HEK293T (cell line): ENCODE data around the gene POLN.

ENCODE experiments used
- CTCF ChIA-PET: fragments of 350-600 bp; formaldehyde crosslinking; extraction: SDS; loops from one replicate; lab custom pipeline; 2021; ENCODE audit warnings: antibody characterized with exemption, inconsistent platforms; lab: Yijun Ruan, JAX
- POLR2A ChIA-PET: fragments of 350-600 bp; formaldehyde crosslinking; extraction: SDS; loops from one replicate; lab custom pipeline; 2020; ENCODE audit warnings: antibody characterized with exemption, inconsistent platforms; lab: Yijun Ruan, JAX
- DNase-seq: peaks from one replicate; pipeline ENCODE4 v3.0.0; 2012; ENCODE audit warnings: mixed read lengths; ENCODE audit errors: extremely low spot score
- ARNT ChIP-seq: fragments of 450-650 bp; IDR thresholded peaks from 2 replicates; pipeline ENCODE4 v1.6.1; 2017; ENCODE audit warnings: mild to moderate bottlenecking
- BHLHE40 ChIP-seq: fragments of 450-650 bp; IDR thresholded peaks from 2 replicates; pipeline ENCODE4 v1.6.1; 2016; ENCODE audit warnings: mild to moderate bottlenecking, moderate library complexity, borderline replicate concordance
- CTBP1 ChIP-seq: fragments of 450-650 bp; IDR thresholded peaks from 2 replicates; pipeline ENCODE4 v1.6.1; 2016; ENCODE audit warnings: borderline replicate concordance
- ELF4 ChIP-seq: fragments of 450-650 bp; IDR thresholded peaks from 2 replicates; pipeline ENCODE4 v1.6.1; 2017; ENCODE audit warnings: antibody characterized with exemption
- FOXA1 ChIP-seq: fragments of 450-650 bp; IDR thresholded peaks from 2 replicates; pipeline ENCODE4 v1.6.1; 2016; ENCODE audit warnings: mild to moderate bottlenecking
- FOXK2 ChIP-seq: fragments of 450-650 bp; IDR thresholded peaks from 2 replicates; pipeline ENCODE4 v1.6.1; 2016; ENCODE audit warnings: mild to moderate bottlenecking
- FOXM1 ChIP-seq: fragments of 450-650 bp; IDR thresholded peaks from 2 replicates; pipeline ENCODE4 v1.6.1; 2017; ENCODE audit warnings: mild to moderate bottlenecking, borderline replicate concordance
- HDGF ChIP-seq: fragments of 450-650 bp; IDR thresholded peaks from 2 replicates; pipeline ENCODE4 v1.6.1; 2017; ENCODE audit warnings: antibody characterized with exemption, borderline replicate concordance
- L3MBTL2 ChIP-seq: fragments of 450-650 bp; conservative IDR thresholded peaks from 2 replicates; pipeline ENCODE4 v1.6.1; 2016; ENCODE audit warnings: mild to moderate bottlenecking
- LEF1 ChIP-seq: fragments of 450-650 bp; IDR thresholded peaks from 2 replicates; pipeline ENCODE4 v1.6.1; 2017; ENCODE audit warnings: mild to moderate bottlenecking, borderline replicate concordance
- NFRKB ChIP-seq: fragments of 450-650 bp; IDR thresholded peaks from 2 replicates; pipeline ENCODE4 v1.6.1; 2016; ENCODE audit warnings: mild to moderate bottlenecking, moderate library complexity
- PKNOX1 ChIP-seq: fragments of 450-650 bp; IDR thresholded peaks from 2 replicates; pipeline ENCODE4 v1.6.1; 2016
- SP1 ChIP-seq: fragments of 450-650 bp; IDR thresholded peaks from 2 replicates; pipeline ENCODE4 v1.6.1; 2017
- SUZ12 ChIP-seq: fragments of 450-650 bp; IDR thresholded peaks from 2 replicates; pipeline ENCODE4 v1.6.1; 2016; ENCODE audit warnings: mild to moderate bottlenecking
- TARDBP ChIP-seq: fragments of 450-650 bp; IDR thresholded peaks from 2 replicates; pipeline ENCODE4 v1.6.1; 2016
- ZNF384 ChIP-seq: fragments of 450-650 bp; IDR thresholded peaks from 2 replicates; pipeline ENCODE4 v1.6.1; 2016

Gene POLN

GRCh38 chr4:2269206-2269531, 27.2 kb upstream of the POLN start:
- no peak for DNase-seq
- TF ChIP-seq NFRKB: no peak
- no peak for TF ChIP-seq PKNOX1
- no peak for TF ChIP-seq TARDBP
- no peak for TF ChIP-seq HDGF
- TF ChIP-seq BHLHE40: no peak
- no peak for TF ChIP-seq FOXM1
- no peak for TF ChIP-seq FOXA1
- TF ChIP-seq SP1: no peak
- no peak for TF ChIP-seq ELF4
- TF ChIP-seq SUZ12: no peak
- no peak for TF ChIP-seq FOXK2
- TF ChIP-seq ZNF384: no peak
- TF ChIP-seq CTBP1: no peak
- TF ChIP-seq L3MBTL2: no peak
- TF ChIP-seq LEF1: no peak
- TF ChIP-seq ARNT: no peak
- ChIA-PET POLR2A (no interaction called here), CTCF (no interaction called here)

DNA sequence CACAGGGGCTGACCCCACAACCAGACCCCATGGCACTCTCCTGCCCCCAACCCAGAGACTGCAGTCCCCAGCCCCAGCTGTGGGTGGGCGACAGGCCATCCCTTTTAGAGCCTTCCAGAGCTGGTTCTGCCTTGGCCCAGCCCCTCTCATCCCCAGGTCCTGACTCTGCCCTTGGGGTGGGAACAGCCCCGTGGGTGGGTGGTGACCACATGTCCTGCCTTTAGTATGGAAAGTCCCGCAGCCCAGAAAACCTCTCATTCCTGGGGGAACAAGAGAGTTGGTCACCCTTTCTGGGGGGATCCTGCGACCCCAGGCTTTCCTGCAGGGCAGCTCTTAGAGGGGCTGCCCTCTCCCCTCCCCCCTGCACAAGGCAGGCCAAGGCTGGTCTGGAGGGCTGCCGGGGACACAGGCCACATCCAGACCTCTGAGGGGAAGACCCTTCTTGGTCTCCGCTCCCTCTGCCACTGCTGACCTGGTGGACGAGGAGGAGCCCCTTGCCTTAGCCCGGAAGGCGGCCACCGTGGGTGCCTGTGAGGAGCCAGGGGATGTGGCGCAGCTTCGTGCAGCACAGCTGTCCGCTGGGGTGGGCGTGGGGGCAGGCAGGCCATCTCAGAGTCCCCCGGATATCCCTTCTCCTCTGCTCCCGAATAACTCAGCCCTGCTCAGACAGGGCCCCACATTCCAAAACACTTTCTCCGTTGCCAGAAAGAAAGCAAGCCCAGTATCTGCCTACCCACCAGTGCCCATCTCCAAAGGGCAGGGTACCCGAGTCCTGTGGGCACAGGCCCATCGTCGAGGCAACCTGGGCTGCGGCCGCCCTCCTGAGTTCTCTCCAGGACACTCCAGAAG, 26.7 kb upstream of the POLN start:
- no peak for DNase-seq
- CTCF ChIA-PET: interaction anchor here (0.6 kb wide), 1 partner anchor 90 kb away, joined by 3 read pairs; no protein-coding TSS in a partner anchor

DNA sequence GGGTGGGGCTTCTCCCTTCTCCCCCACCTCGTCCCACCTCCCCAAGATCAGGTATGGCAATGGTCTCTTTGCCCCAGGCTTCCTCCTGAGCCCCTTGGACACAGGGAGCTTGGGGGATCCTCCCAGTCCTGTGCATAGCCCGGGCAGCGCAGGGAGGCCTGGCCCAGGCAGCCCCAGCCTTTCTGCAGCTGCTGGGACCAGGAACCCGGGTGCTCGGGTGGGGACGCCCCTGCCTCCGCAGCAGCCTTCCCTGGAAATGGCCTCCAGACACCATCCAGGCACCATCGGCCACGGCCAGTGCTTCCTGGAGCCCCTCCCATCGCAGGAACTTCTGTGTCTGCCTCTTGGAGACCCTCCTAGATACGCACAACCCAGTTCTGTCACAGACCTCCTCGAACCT, 25.9 kb upstream of the POLN start:
- CTCF ChIA-PET: interaction anchor here (0.6 kb wide), 1 partner anchor 89 kb away, joined by 3 read pairs; no protein-coding TSS in a partner anchor
- TF ChIP-seq FOXK2 (no peak), L3MBTL2 (no peak), FOXM1 (no peak), ELF4 (no peak), SP1 (no peak), TARDBP (no peak), ZNF384 (no peak), LEF1 (no peak), NFRKB (no peak)
- POLR2A ChIA-PET: no interaction called here
- DNase-seq: no peak

More for the DNA sequence above, 26.7 kb upstream of the POLN start:
- POLR2A ChIA-PET: no interaction called here
- no peak for TF ChIP-seq TARDBP
- no peak for TF ChIP-seq PKNOX1
- no peak for TF ChIP-seq ELF4
- TF ChIP-seq SUZ12: no peak
- no peak for TF ChIP-seq L3MBTL2
- no peak for TF ChIP-seq LEF1
- no peak for TF ChIP-seq SP1
- no peak for TF ChIP-seq FOXM1
- TF ChIP-seq HDGF: no peak
- no peak for TF ChIP-seq FOXK2
- TF ChIP-seq FOXA1: no peak
- no peak for TF ChIP-seq CTBP1
- TF ChIP-seq ZNF384: no peak
- TF ChIP-seq ARNT: no peak
- TF ChIP-seq NFRKB: no peak
- no peak for TF ChIP-seq BHLHE40

DNA sequence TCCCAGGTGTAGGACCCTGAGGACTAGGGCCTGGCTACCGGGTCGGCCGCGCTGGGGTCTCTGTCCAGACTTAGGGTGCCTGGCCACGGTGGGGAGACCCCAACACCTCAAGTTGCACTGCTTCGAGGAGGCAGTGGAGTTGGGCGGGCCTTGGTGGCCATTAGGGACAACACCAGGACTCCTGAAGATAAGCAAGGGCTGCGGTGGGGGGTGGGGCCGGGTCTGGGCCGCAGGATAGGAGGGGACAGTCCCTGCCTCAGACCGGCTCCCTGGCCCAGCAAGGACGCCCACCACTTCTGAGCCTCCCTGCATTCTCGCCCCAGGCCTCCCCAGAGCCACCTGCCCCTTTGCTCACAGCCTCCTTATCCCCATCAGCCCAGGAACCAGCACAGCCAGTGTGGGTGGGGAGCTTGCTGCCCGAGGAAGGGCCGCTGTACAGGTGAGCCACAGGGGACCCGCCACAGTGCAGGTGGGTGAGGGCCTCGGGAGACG, 25.4 kb upstream of the POLN start:
- TF ChIP-seq SP1 (no peak), ARNT (no peak), FOXM1 (no peak), NFRKB (no peak)
- DNase-seq: no peak
- ChIA-PET POLR2A (no interaction called here), CTCF (no interaction called here)

GRCh38 chr4:2266821-2267220, 24.9 kb upstream of the POLN start:
- ChIA-PET CTCF (no interaction called here), POLR2A (no interaction called here)
- no peak for DNase-seq
- TF ChIP-seq ZNF384 (no peak), ARNT (no peak), BHLHE40 (no peak), FOXM1 (no peak), LEF1 (no peak), ELF4 (no peak), CTBP1 (no peak), PKNOX1 (no peak)

DNA sequence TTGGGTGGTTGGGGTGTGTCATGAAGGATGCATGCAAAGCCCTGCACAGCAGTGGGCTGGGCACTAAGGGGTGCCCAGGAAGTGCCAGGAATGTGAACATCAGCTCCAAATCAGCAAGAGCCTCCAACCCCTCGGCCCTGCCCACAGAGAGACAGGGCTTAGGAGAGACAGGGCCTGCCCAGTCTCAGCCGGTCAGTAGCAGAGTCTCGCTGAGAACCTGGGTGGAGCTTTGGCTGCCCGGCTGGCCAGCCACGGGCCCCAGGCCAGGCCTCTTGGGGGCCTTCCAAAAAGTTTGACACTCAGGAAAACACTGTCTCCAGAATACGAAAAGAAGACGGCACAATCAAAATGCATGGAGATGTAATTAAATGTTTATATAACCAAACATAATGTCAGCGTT, 24.3 kb upstream of the POLN start:
- POLR2A ChIA-PET: no interaction called here
- no peak for TF ChIP-seq CTBP1
- TF ChIP-seq TARDBP: no peak
- TF ChIP-seq L3MBTL2: no peak
- TF ChIP-seq NFRKB: no peak
- no peak for TF ChIP-seq BHLHE40
- TF ChIP-seq ELF4: no peak
- TF ChIP-seq SUZ12: no peak
- TF ChIP-seq SP1: no peak
- no peak for TF ChIP-seq FOXK2
- TF ChIP-seq FOXA1: no peak
- TF ChIP-seq ZNF384: no peak
- TF ChIP-seq HDGF: no peak
- no peak for TF ChIP-seq LEF1
- TF ChIP-seq ARNT: no peak
- no peak for TF ChIP-seq PKNOX1
- no peak for TF ChIP-seq FOXM1

More for the DNA sequence above, 24.3 kb upstream of the POLN start:
- no peak for DNase-seq
- CTCF ChIA-PET: no interaction called here
